ENCODE measurements around the gene HJV. TPM values are rescaled to one million over a fixed set of nuclear protein-coding genes. Genes with fewer than 3 reads are reported as not detected.

HJV gene
- total and polyA plus RNA-seq, 2 of the 13 experiments (the other 11 are each of a cell fraction or from before 2014, with no cell fraction given) = 0.18 TPM; not detected in 1

GRCh38 chr1:146051852-146052676, 30.5 kb upstream of the HJV start (continued):
- TF ChIP-seq SOX5 (CRISPR knock-in tag; IDR thresholded peaks at IDR 0.05; ENCODE audit: borderline replicate concordance) (peak; percentile 68; the same call in 1 of the 2 replicates), HNF4A (CRISPR knock-in tag; IDR thresholded peaks at IDR 0.05) (peak; percentile 52), AHR (CRISPR knock-in tag; IDR thresholded peaks at IDR 0.05) (peak; percentile 85), ZNF616 (CRISPR knock-in tag; IDR thresholded peaks at IDR 0.05; ENCODE audit: low read depth) (peak; percentile 82), KLF9 (CRISPR knock-in tag; IDR thresholded peaks at IDR 0.05; ENCODE audit: low read depth) (peak; percentile 91; the same call in 1 of the 2 replicates), KDM2A (CRISPR knock-in tag; IDR thresholded peaks at IDR 0.05; ENCODE audit: borderline replicate concordance, low read depth) (0 out of 2 replicates have a peak, but pooled peaks have one; percentile 24), ZFYVE20 (CRISPR knock-in tag; IDR thresholded peaks at IDR 0.05; ENCODE audit: borderline replicate concordance, low read depth) (peak; percentile 42; the same call in 1 of the 2 replicates), ZNF687 (CRISPR knock-in tag; IDR thresholded peaks at IDR 0.05) (peak; percentile 72), GATA4 (IDR thresholded peaks at IDR 0.05; ENCODE audit: borderline replicate concordance, low read depth) (peak; percentile 100), ZNF33B (CRISPR knock-in tag; IDR thresholded peaks at IDR 0.05) (peak; percentile 85; the same call in 1 of the 2 replicates), ZBTB21 (CRISPR knock-in tag; IDR thresholded peaks at IDR 0.05) (peak; percentile 95), SUZ12 (IDR thresholded peaks at IDR 0.05; ENCODE audit: low read depth, low read length) (peak; percentile 40; the same call in 1 of the 2 replicates), ZFP36L2 (CRISPR knock-in tag; IDR thresholded peaks at IDR 0.05) (0 out of 2 replicates have a peak, but pooled peaks have one; percentile 83), ZFP37 (CRISPR knock-in tag; IDR thresholded peaks at IDR 0.05; ENCODE audit: borderline replicate concordance) (peak; percentile 86; the same call in 1 of the 2 replicates), HIC2 (CRISPR knock-in tag; IDR thresholded peaks at IDR 0.05; ENCODE audit: low read depth) (peak; percentile 60; the same call in 1 of the 2 replicates), ZNF350 (CRISPR knock-in tag; IDR thresholded peaks at IDR 0.05; ENCODE audit: borderline replicate concordance, low read depth) (peak; percentile 95), MLXIP (CRISPR knock-in tag; IDR thresholded peaks at IDR 0.05; ENCODE audit: borderline replicate concordance) (peak; percentile 86), ZNF747 (CRISPR knock-in tag; IDR thresholded peaks at IDR 0.05; ENCODE audit: borderline replicate concordance) (peak; percentile 69; the same call in 1 of the 2 replicates), ZBTB20 (CRISPR knock-in tag; IDR thresholded peaks at IDR 0.05; ENCODE audit: borderline replicate concordance, low read depth) (peak; percentile 25; the same call in 1 of the 2 replicates), ZSCAN25 (CRISPR knock-in tag; IDR thresholded peaks at IDR 0.05) (peak; percentile 60; the same call in 1 of the 2 replicates)
